ENCODE data around the gene DRAXIN.

DNA sequence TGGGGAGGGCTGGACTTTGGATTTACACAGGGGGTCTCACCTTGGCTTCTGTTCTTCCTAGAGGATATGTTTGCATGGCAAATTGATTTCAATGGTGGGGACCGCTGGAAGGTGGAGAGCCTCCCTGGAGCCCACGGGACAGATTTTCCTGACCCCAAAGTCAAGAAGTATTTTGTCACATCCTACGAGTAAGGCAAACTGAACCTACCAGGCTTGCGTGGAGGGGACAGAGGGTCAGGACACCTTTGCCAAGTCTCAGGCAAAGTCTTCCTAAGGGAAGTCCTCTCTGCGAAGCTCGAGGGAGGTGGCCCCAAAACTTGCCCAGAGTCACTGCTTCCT lies 20.3 kb upstream of the DRAXIN start:
- TF ChIP-seq, protein P1, sequence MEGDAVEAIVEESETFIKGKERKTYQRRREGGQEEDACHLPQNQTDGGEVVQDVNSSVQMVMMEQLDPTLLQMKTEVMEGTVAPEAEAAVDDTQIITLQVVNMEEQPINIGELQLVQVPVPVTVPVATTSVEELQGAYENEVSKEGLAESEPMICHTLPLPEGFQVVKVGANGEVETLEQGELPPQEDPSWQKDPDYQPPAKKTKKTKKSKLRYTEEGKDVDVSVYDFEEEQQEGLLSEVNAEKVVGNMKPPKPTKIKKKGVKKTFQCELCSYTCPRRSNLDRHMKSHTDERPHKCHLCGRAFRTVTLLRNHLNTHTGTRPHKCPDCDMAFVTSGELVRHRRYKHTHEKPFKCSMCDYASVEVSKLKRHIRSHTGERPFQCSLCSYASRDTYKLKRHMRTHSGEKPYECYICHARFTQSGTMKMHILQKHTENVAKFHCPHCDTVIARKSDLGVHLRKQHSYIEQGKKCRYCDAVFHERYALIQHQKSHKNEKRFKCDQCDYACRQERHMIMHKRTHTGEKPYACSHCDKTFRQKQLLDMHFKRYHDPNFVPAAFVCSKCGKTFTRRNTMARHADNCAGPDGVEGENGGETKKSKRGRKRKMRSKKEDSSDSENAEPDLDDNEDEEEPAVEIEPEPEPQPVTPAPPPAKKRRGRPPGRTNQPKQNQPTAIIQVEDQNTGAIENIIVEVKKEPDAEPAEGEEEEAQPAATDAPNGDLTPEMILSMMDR (IDR thresholded peaks at IDR 0.05; ENCODE audit: low read length), result no peak
- TF ChIP-seq EZH2 (IDR thresholded peaks at IDR 0.05; ENCODE audit: borderline replicate concordance, low read length), result no peak
